Measurements from ENCODE around the gene NMBR. TPM values are rescaled to one million over a fixed set of nuclear protein-coding genes. Genes with fewer than 3 reads are reported as not detected.

The NMBR gene
- total RNA-seq, 1 experiment from 2014 or later = not detected

DNA sequence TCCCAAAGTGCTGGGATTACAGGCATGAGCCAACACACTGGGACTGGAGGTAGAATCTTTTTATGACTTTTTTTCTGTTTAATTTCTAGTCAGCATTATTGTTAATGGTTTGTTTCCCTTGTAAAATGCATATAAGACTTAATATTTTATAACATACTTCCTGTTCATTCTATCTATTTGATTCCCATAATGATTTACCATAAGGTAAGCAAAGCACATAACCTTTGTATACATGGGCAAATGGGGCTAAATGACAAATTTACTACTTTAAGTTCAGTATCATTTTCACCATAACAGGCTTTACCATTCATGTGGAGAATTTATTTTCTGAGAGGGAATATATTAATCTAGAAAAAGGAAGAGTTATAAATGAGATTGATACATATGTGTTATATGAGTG lies 24.4 kb upstream of the NMBR start:
- Histone ChIP-seq H3T11ph (ENCODE audit: low read length) (no peak overlapping the region), H4K5ac (ENCODE audit: insufficient read length, low read depth, low read length) (no peak overlapping the region), H4K91ac (ENCODE audit: insufficient read length, low read depth, low read length) (no peak overlapping the region), H4K20me1 (ENCODE audit: control insufficient read depth, insufficient read depth, insufficient read length) (no peaks in the 10 kb centered on the region), H2BK120ac (ENCODE audit: low read depth, low read length, poor library complexity, severe bottlenecking) (no peak overlapping the region), H3K4me1 (ENCODE audit: insufficient read depth, low read length) (no peaks in the 10 kb centered on the region), H2BK15ac (ENCODE audit: low read depth, low read length) (no peak overlapping the region), H2AFZ (ENCODE audit: low read length) (no peak overlapping the region), H3K27me3 (ENCODE audit: insufficient read depth, low read length) (no peaks in the 10 kb centered on the region), H3K4me2 (ENCODE audit: insufficient read depth, insufficient read length, low read length) (no peak overlapping the region), H3K23me2 (ENCODE audit: insufficient read length, low read depth, low read length, poor library complexity, severe bottlenecking) (no peaks in the 10 kb centered on the region), H3K79me1 (ENCODE audit: insufficient read depth, low read depth, low read length, poor library complexity, severe bottlenecking) (no peaks in the 10 kb centered on the region), H2BK5ac (ENCODE audit: insufficient read length, low read length) (no peak overlapping the region), H3K9ac (ENCODE audit: extremely low read depth, insufficient read length, low read length) (no peak overlapping the region), H4K8ac (replicated peaks; ENCODE audit: insufficient read length, low read depth, low read length) (no peak overlapping the region), H3K56ac (ENCODE audit: insufficient read length, low read depth, low read length) (no peak overlapping the region), H3K14ac (ENCODE audit: insufficient read depth, low read length) (no peak overlapping the region), H3K18ac (ENCODE audit: insufficient read length, low read depth, low read length) (no peak overlapping the region), H3K79me2 (ENCODE audit: insufficient read depth, low read length) (no peaks in the 10 kb centered on the region), H3K27ac (ENCODE audit: insufficient read length, low read depth, low read length) (no peak overlapping the region), H2AK5ac (ENCODE audit: insufficient read length, low read length) (no peak overlapping the region), H3K4ac (ENCODE audit: low read depth, low read length) (no peak overlapping the region), H3K23ac (ENCODE audit: insufficient read length, low read depth, low read length) (no peak overlapping the region), H2BK12ac (ENCODE audit: insufficient read length, low read depth, low read length) (no peak overlapping the region), H3K9me3 (ENCODE audit: control insufficient read depth, low read depth, low read length) (no peaks in the 10 kb centered on the region), H2BK20ac (ENCODE audit: low read depth, low read length, poor library complexity, severe bottlenecking) (no peak overlapping the region)
- TF ChIP-seq CTCF (conservative IDR thresholded peaks at IDR 0.05) = no peak
- DNase-seq = no peak
- no peaks in the 10 kb centered on the region for H3K27me3 Mint-ChIP-seq (ENCODE audit: low read depth)
- no peak overlapping the region for H3K4me3 Mint-ChIP-seq
- H3K9me3 Mint-ChIP-seq = no peaks in the 10 kb centered on the region
- peaks cover 8 to 48% (median 34%) of the 10 kb centered on the region in 3 experiments; a peak in 6 of 7 replicates for H3K36me3 Mint-ChIP-seq (ENCODE audit: insufficient read depth in 1 of 3, low read depth in 3 of 3)
- H3K27ac Mint-ChIP-seq = no peak overlapping the region
- H3K4me1 Mint-ChIP-seq = no peaks in the 10 kb centered on the region

Data from H9 (cell line).